Neural cell (in vitro differentiated cells): Measurements from ENCODE around the gene KLHL10. TPM values are rescaled to one million over a fixed set of nuclear protein-coding genes. Genes with fewer than 3 reads are reported as not detected.
"Not testable (repeated sequence)": the region's sequence is repeated elsewhere in the genome, so short reads cannot be mapped to it uniquely, and the experiment has no call there.

Experiments used
- H2AFZ ChIP-seq: fragments of 200-600, 300-800 bp; sonication (generic), shearing (Covaris generic); 2 replicates; pipeline ENCODE4 v1.6.0; 2014; ENCODE audit warnings: low read depth, mild to moderate bottlenecking, antibody characterized with exemption, low read length, moderate library complexity
- H3F3A ChIP-seq: fragments of 200-600 bp; shearing (Covaris generic); 2 replicates; pipeline ENCODE4 v1.6.1; 2016; ENCODE audit warnings: mild to moderate bottlenecking, moderate library complexity, mixed read lengths, antibody characterized with exemption, low read length; ENCODE audit not compliant: insufficient read depth, poor library complexity, severe bottlenecking
- H3K27ac ChIP-seq: fragments of 200-600, 300-800 bp; sonication (generic), shearing (Covaris generic); 2 replicates; pipeline ENCODE4 v1.5.1; 2014; ENCODE audit warnings: mild to moderate bottlenecking, low read length, moderate library complexity
- H3K27me3 ChIP-seq: fragments of 300-800, 200-600 bp; sonication (generic), shearing (Covaris generic); 2 replicates; pipeline ENCODE4 v1.6.0; 2014; ENCODE audit warnings: mild to moderate bottlenecking, low read depth, low read length, moderate library complexity; ENCODE audit not compliant: insufficient read depth
- H3K36me3 ChIP-seq: fragments of 300-800, 200-600 bp; sonication (generic), shearing (Covaris generic); 2 replicates; pipeline ENCODE4 v1.5.1; 2014; ENCODE audit warnings: mild to moderate bottlenecking, antibody characterized with exemption, low read length, moderate library complexity; ENCODE audit not compliant: insufficient read depth
- H3K4me2 ChIP-seq: fragments of 300-800, 200-600 bp; sonication (generic), shearing (Covaris generic); 2 replicates; pipeline ENCODE4 v1.6.0; 2014; ENCODE audit warnings: mild to moderate bottlenecking, low read length
- H3K4me3 ChIP-seq: fragments of 300-800, 200-600 bp; sonication (generic), shearing (Covaris generic); 2 replicates; pipeline ENCODE4 v1.5.1; 2014; ENCODE audit warnings: mild to moderate bottlenecking, low read length, moderate library complexity
- H3K79me2 ChIP-seq: fragments of 200-600 bp; shearing (Covaris generic); replicated peaks from 2 replicates; pipeline ENCODE4 v1.6.0; 2014; ENCODE audit warnings: mild to moderate bottlenecking, low read length, moderate library complexity; ENCODE audit not compliant: insufficient read depth
- H3K9ac ChIP-seq: fragments of 300-800, 200-600 bp; sonication (generic), shearing (Covaris generic); 2 replicates; pipeline ENCODE4 v1.6.1; 2016; ENCODE audit warnings: mild to moderate bottlenecking, low read length, mixed read lengths
- H3K9me2 ChIP-seq: fragments of 200-600 bp; shearing (Covaris generic); 2 replicates; pipeline ENCODE4 v1.6.1; 2016; ENCODE audit warnings: mild to moderate bottlenecking, low read length, mixed read lengths; ENCODE audit not compliant: insufficient read depth
- H3K9me3 ChIP-seq: fragments of 200-600, 300-800 bp; sonication (generic), shearing (Covaris generic); 2 replicates; pipeline ENCODE4 v1.6.1; 2016; ENCODE audit warnings: mild to moderate bottlenecking, mixed run types, low read length, moderate library complexity, mixed read lengths
- H4K20me1 ChIP-seq: fragments of 200-600 bp; shearing (Covaris generic); 2 replicates; pipeline ENCODE4 v1.6.1; 2016; ENCODE audit warnings: mild to moderate bottlenecking, mixed run types; ENCODE audit not compliant: insufficient read depth
- CTCF ChIP-seq: fragments of 450-650 bp; IDR thresholded peaks from 2 replicates; pipeline ENCODE4 v1.5.1; 2014; ENCODE audit warnings: antibody characterized with exemption, mild to moderate bottlenecking, moderate library complexity; ENCODE audit not compliant: poor library complexity, severe bottlenecking
- EP300 ChIP-seq: fragments of 450-650 bp; conservative IDR thresholded peaks from 2 replicates; pipeline ENCODE4 v1.6.1; 2014; ENCODE audit warnings: antibody characterized with exemption, mild to moderate bottlenecking, moderate library complexity; ENCODE audit not compliant: poor library complexity, severe bottlenecking
- EZH2 ChIP-seq: fragments of 200-600, 300-800 bp; shearing (Covaris generic), sonication (generic); IDR thresholded peaks from 2 replicates; pipeline ENCODE4 v1.6.1; 2014; ENCODE audit warnings: antibody characterized with exemption, low read length, borderline replicate concordance, mild to moderate bottlenecking; ENCODE audit not compliant: insufficient read depth, poor library complexity, severe bottlenecking
- MXI1 ChIP-seq: fragments of 450-650 bp; conservative IDR thresholded peaks from 2 replicates; pipeline ENCODE4 v1.6.1; 2014; ENCODE audit warnings: antibody characterized with exemption, mild to moderate bottlenecking; ENCODE audit not compliant: poor library complexity, severe bottlenecking
- POLR2AphosphoS5 ChIP-seq: IDR thresholded peaks from 2 replicates; pipeline ENCODE4 v1.6.1; 2012
- RAD21 ChIP-seq: fragments of 450-650 bp; conservative IDR thresholded peaks from 2 replicates; pipeline ENCODE4 v1.6.1; 2014; ENCODE audit warnings: antibody characterized with exemption, mild to moderate bottlenecking, moderate library complexity
- REST ChIP-seq: IDR thresholded peaks from 2 replicates; pipeline ENCODE4 v1.6.1; 2012; ENCODE audit warnings: borderline replicate concordance
- SMC3 ChIP-seq: fragments of 450-650 bp; conservative IDR thresholded peaks from 2 replicates; pipeline ENCODE4 v1.6.1; 2014; ENCODE audit warnings: antibody characterized with exemption, mild to moderate bottlenecking, moderate library complexity; ENCODE audit not compliant: poor library complexity
- TAF1 ChIP-seq: IDR thresholded peaks from 2 replicates; pipeline ENCODE4 v1.6.1; 2012; ENCODE audit warnings: low read depth
- polyA plus RNA-seq: library from polyadenylated mRNA; depleted of rRNA; stranded (reverse); fragments of >200 nt; gene quantifications from 2 replicates; pipeline ENCODE4 v1.2.3, GENCODE V29; 2014

The KLHL10 gene
- polyA plus RNA-seq, 1 donor from 2014 or later: not detected

GRCh38 chr17:41825175-41825845 lies 12.3 kb upstream of the KLHL10 start:
- Histone ChIP-seq H3K36me3 (no peaks in the 10 kb centered on the region), H3K9ac (no peak overlapping the region), H3K79me2 (no peaks in the 10 kb centered on the region), H2AFZ (no peak overlapping the region), H3K9me3 (no peaks in the 10 kb centered on the region), H3K27ac (no peak overlapping the region), H3F3A (no peaks in the 10 kb centered on the region), H3K9me2 (no peaks in the 10 kb centered on the region), H4K20me1 (no peaks in the 10 kb centered on the region), H3K4me2 (no peak overlapping the region), H3K27me3 (no peaks in the 10 kb centered on the region), H3K4me3 (no peak overlapping the region)
- TF ChIP-seq SMC3 (no peak), REST (no peak), TAF1 (no peak), EZH2 (no peak), EP300 (no peak), RAD21 (no peak), POLR2AphosphoS5 (no peak), CTCF (no peak), MXI1 (no peak)

- not testable (repeated sequence) for H3K9me3 ChIP-seq, H3K27ac ChIP-seq, H3K9me2 ChIP-seq, H3F3A ChIP-seq, H3K27me3 ChIP-seq, H3K9ac ChIP-seq, H3K36me3 ChIP-seq, H2AFZ ChIP-seq, H3K4me2 ChIP-seq, H3K79me2 ChIP-seq, H4K20me1 ChIP-seq, H3K4me3 ChIP-seq
Measured at GRCh38 chr17:41829961-41830360, 7.7 kb upstream of the KLHL10 start.
